OCI-LY7 (cell line): ENCODE results near the gene COL6A5.

Source experiments
- EZH2phosphoT487 ChIP-seq: fragments of 200-600 bp; sonication (generic); IDR thresholded peaks from 2 replicates; pipeline ENCODE4 v1.6.1; 2018; ENCODE audit warnings: low read depth, borderline replicate concordance, mild to moderate bottlenecking, mixed run types, antibody characterized with exemption, low read length, moderate library complexity, mixed read lengths
- TF ChIP-seq, protein P1 (sequence below): fragments of 200-600 bp; sonication (generic); conservative IDR thresholded peaks from 2 replicates; pipeline ENCODE4 v1.5.1; 2014; ENCODE audit warnings: mild to moderate bottlenecking, antibody characterized with exemption, low read length, moderate library complexity, mixed read lengths

GRCh38 chr3:130488769-130489450 is 143.4 kb downstream of the COL6A5 start:
- TF ChIP-seq, protein P1, sequence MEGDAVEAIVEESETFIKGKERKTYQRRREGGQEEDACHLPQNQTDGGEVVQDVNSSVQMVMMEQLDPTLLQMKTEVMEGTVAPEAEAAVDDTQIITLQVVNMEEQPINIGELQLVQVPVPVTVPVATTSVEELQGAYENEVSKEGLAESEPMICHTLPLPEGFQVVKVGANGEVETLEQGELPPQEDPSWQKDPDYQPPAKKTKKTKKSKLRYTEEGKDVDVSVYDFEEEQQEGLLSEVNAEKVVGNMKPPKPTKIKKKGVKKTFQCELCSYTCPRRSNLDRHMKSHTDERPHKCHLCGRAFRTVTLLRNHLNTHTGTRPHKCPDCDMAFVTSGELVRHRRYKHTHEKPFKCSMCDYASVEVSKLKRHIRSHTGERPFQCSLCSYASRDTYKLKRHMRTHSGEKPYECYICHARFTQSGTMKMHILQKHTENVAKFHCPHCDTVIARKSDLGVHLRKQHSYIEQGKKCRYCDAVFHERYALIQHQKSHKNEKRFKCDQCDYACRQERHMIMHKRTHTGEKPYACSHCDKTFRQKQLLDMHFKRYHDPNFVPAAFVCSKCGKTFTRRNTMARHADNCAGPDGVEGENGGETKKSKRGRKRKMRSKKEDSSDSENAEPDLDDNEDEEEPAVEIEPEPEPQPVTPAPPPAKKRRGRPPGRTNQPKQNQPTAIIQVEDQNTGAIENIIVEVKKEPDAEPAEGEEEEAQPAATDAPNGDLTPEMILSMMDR = no peak
- no peak for TF ChIP-seq EZH2phosphoT487
